Tongue (tissue), 2 donors: ENCODE results near the gene CHRNB4. TPM values are rescaled to one million over a fixed set of nuclear protein-coding genes. Genes with fewer than 3 reads are reported as not detected.

Experiments used
- DNase-seq: peaks from one replicate; pipeline ENCODE4 v3.0.0-alpha.2; 2015
- total RNA-seq: library from RNA; depleted of rRNA; stranded (reverse); fragments of >200 nt; gene quantifications from one replicate; pipeline ENCODE4 v1.2.3, GENCODE V29; 2014

CHRNB4 gene
- total RNA-seq, 1 donor from 2014 or later = 1.1 TPM

- no peak for DNase-seq
These were observed 9.9 kb downstream of the CHRNB4 start for GRCh38 chr15:78630886-78631633.

GRCh38 chr15:78629716-78630065 lies 11.3 kb downstream of the CHRNB4 start:
- DNase-seq = no peak

GRCh38 chr15:78629031-78629715 lies 11.8 kb downstream of the CHRNB4 start:
- DNase-seq = no peak

GRCh38 chr15:78628227-78628626 lies 12.8 kb downstream of the CHRNB4 start:
- DNase-seq = no peak

GRCh38 chr15:78627348-78627747 lies 13.7 kb downstream of the CHRNB4 start:
- DNase-seq = no peak

- DNase-seq = no peak
These were observed 14.5 kb downstream of the CHRNB4 start for GRCh38 chr15:78626381-78626995.

- DNase-seq = peak; percentile 37
These were observed 15.3 kb downstream of the CHRNB4 start for GRCh38 chr15:78625606-78626280.

- DNase-seq = no peak
These were observed 16.1 kb downstream of the CHRNB4 start for GRCh38 chr15:78624651-78625590.

GRCh38 chr15:78623786-78624497 lies 17.1 kb downstream of the CHRNB4 start:
- no peak for DNase-seq

- no peak for DNase-seq
These were observed 19.1 kb downstream of the CHRNB4 start for GRCh38 chr15:78621810-78622402.

- DNase-seq = no peak
These were observed 20.2 kb downstream of the CHRNB4 start, which contains the start of gene CHRNA3 for GRCh38 chr15:78620527-78621421. TSS of gene CHRNA3 (minus strand) at chr15:78620996. CDS start at chr15:78620794, 202 bp downstream.

- DNase-seq = peak; percentile 32
These were observed 20.9 kb downstream of the CHRNB4 start for GRCh38 chr15:78620021-78620526.

GRCh38 chr15:78619022-78619950 lies 21.7 kb downstream of the CHRNB4 start:
- peak; percentile 4 for DNase-seq

GRCh38 chr15:78618490-78618934 lies 22.5 kb downstream of the CHRNB4 start:
- DNase-seq = peak; percentile 96

GRCh38 chr15:78618064-78618463 lies 22.9 kb downstream of the CHRNB4 start:
- DNase-seq = no peak

- DNase-seq = no peak
These were observed 23.5 kb downstream of the CHRNB4 start for GRCh38 chr15:78617516-78617915.

- no peak for DNase-seq
These were observed 23.9 kb downstream of the CHRNB4 start for GRCh38 chr15:78617076-78617475.

GRCh38 chr15:78616506-78616905 lies 24.5 kb downstream of the CHRNB4 start:
- DNase-seq = no peak
